HG02852 (cell line): Measurements from ENCODE around the gene C17orf67.

Source experiments
- ATAC-seq: cut with Tn5 transposase; IDR thresholded peaks from one replicate; pipeline ENCODE4 v1.9.1; 2021; ENCODE audit warnings: mild to moderate bottlenecking, moderate library complexity; ENCODE audit not compliant: unreplicated experiment

The C17orf67 gene

GRCh38 chr17:56833809-56834379 is at the start of gene C17orf67, which contains the start of gene DGKE:
C17orf67 (minus strand) TSS chr17:56833920; CDS start chr17:56815810, 18,110 bp downstream.
DGKE (plus strand) TSS chr17:56834151; CDS start chr17:56834796, 645 bp downstream.
- peak; percentile 61 for ATAC-seq

GRCh38 chr17:56881685-56882295 is 48.1 kb upstream of the C17orf67 start:
- no peak for ATAC-seq

GRCh38 chr17:56880571-56880970 is 46.9 kb upstream of the C17orf67 start:
- ATAC-seq, result no peak

- ATAC-seq, result no peak
Measured at GRCh38 chr17:56880133-56880532, 46.4 kb upstream of the C17orf67 start.

- ATAC-seq, result no peak
Measured at GRCh38 chr17:56879280-56879679, 45.6 kb upstream of the C17orf67 start.

- no peak for ATAC-seq
Measured at GRCh38 chr17:56876766-56877179, 43.1 kb upstream of the C17orf67 start.

GRCh38 chr17:56870081-56870651 is 36.4 kb upstream of the C17orf67 start:
- peak; percentile 87 for ATAC-seq

GRCh38 chr17:56868716-56869115 is 35.0 kb upstream of the C17orf67 start:
- no peak for ATAC-seq

- no peak for ATAC-seq
Measured at GRCh38 chr17:56867948-56868376, 34.2 kb upstream of the C17orf67 start.

- no peak for ATAC-seq
Measured at GRCh38 chr17:56866496-56866895, 32.8 kb upstream of the C17orf67 start.

- no peak for ATAC-seq
Measured at GRCh38 chr17:56866076-56866475, 32.4 kb upstream of the C17orf67 start.

- ATAC-seq, result no peak
Measured at GRCh38 chr17:56863974-56864373, 30.3 kb upstream of the C17orf67 start.

- no peak for ATAC-seq
Measured at GRCh38 chr17:56861899-56862298, 28.2 kb upstream of the C17orf67 start.

- ATAC-seq, result peak; percentile 85
Measured at GRCh38 chr17:56851008-56851407, 17.3 kb upstream of the C17orf67 start.

GRCh38 chr17:56850591-56850990 is 16.9 kb upstream of the C17orf67 start:
- peak; percentile 36 for ATAC-seq

GRCh38 chr17:56849131-56849530 is 15.4 kb upstream of the C17orf67 start:
- no peak for ATAC-seq

- ATAC-seq, result no peak
Measured at GRCh38 chr17:56847106-56847505, 13.4 kb upstream of the C17orf67 start.

- ATAC-seq, result no peak
Measured at GRCh38 chr17:56845934-56846333, 12.2 kb upstream of the C17orf67 start.

GRCh38 chr17:56842577-56842976 is 8.9 kb upstream of the C17orf67 start:
- ATAC-seq, result no peak

- no peak for ATAC-seq
Measured at GRCh38 chr17:56838687-56839086, 5.0 kb upstream of the C17orf67 start.

GRCh38 chr17:56835264-56835585 is 1.5 kb upstream of the C17orf67 start:
- no peak for ATAC-seq
